DMS 273 (cell line): ENCODE results near the gene BPIFB2.
"Not testable (repeated sequence)": the region's sequence is repeated elsewhere in the genome, so short reads cannot be mapped to it uniquely, and the experiment has no call there.

Experiments
- DNase-seq: peaks from one replicate; lab custom pipeline; 2025; ENCODE audit not compliant: unreplicated experiment; lab: John Stamatoyannopoulos, UW

BPIFB2 gene, protein sequence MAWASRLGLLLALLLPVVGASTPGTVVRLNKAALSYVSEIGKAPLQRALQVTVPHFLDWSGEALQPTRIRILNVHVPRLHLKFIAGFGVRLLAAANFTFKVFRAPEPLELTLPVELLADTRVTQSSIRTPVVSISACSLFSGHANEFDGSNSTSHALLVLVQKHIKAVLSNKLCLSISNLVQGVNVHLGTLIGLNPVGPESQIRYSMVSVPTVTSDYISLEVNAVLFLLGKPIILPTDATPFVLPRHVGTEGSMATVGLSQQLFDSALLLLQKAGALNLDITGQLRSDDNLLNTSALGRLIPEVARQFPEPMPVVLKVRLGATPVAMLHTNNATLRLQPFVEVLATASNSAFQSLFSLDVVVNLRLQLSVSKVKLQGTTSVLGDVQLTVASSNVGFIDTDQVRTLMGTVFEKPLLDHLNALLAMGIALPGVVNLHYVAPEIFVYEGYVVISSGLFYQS

DNA sequence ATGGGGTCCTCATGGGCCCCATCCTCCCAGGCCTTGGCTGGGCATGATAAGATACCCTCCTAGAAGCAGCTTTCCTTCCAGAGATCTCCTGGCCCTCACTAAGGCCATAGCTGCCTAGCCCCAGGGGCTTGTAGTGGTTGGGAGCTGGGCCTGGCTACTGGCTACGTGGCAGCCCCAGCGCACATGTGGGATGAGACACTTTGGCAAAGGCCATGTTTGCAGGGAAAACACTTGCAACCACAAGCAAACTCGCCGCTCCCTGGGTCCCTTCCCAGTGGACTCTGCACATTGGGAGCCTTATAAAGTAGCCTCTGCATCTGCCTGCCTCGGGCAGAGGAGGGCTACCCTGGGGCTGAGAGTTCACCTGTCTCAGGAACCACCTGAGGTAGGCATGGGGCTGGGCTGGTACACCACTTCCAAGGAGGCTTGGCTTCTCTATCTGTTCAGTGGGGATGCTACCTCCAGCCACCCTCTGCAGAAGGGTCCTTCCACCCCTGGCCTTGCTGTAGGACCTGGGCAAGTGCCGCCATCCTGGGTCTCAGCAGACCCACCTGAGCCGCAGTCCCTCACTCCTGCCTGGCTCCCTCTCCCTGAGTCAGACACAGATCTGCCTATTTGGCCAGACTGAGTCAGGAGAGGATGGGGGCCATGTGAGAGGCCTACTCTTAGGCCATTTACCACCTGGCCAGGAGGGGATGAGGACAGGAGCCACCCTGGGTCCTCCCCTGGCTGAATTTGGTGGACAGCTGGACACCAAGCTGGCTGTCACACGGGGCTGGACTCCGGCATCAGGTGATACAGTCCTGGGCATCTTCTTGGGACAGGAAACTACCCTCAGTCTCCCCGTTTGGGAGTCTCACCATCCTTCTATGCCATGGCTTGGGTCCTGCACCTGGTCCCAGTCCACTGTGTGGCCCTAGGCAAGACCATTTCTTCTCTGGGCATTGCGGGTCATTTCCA, at the start of gene BPIFB2:
TSS of gene BPIFB2 (plus strand) at position 329 of the 960 bp plus-strand sequence. CDS start 871 bp downstream, outside the sequence.
- no peak for DNase-seq

- DNase-seq = no peak
Measured at GRCh38 chr20:32958574-32958973, 48.9 kb upstream of the BPIFB2 start.

DNA sequence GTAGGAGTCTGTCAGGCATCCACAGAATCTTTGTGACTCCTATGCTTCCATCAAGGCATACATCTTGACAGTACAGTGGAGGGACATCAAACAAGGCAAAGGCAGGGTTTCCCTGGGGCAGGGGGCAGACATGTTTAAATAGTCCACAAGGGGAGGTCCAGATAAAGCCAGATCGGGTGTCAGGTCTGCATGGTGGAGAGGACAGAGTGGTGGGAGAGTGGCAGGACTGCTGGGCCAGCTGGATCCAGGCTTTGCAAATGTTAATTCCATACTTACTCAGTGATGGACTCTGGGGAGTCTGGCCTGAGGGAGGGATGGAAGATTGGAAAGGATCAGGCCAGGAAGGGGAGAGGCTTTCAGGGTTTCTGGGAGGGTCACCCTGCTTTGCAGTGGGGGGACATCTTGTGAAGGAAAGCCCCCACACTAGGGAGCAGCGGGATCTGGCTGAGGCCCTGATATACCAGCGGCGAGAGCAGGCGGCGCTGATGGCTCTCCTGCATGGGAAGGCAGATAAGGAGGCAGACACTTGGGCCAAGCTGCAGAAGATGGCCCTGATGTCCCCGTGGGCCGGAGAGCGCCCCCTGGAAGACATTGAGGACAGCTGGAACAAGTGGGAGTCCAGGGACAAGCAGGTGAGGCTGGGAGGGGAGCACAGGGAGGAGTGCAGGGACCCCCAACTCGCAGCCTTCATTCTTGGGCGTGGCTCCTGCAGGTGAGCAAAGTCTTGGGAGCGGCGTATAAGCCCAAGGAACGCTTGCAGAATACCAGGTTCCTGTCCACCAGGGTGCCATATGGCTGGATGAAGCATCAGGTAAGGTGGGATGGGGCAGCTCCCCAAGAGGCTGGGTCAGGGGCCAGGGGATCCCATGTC, 47.9 kb upstream of the BPIFB2 start:
- DNase-seq = no peak

DNA sequence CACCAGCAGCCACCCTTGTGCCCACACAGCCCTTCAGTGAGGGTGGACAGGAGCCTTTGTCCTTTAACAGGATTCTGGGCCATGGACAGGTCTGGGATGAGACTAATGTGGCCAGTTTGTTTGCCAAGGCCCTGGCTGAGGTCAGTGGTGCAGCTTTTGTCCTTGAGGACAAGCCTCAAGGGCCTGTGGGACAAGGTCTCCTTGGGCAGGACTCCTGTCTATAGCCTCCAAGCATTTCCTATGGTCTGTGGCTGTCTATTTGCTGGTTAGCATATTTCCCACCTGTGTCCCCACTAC, 47.3 kb upstream of the BPIFB2 start:
- no peak for DNase-seq

DNA sequence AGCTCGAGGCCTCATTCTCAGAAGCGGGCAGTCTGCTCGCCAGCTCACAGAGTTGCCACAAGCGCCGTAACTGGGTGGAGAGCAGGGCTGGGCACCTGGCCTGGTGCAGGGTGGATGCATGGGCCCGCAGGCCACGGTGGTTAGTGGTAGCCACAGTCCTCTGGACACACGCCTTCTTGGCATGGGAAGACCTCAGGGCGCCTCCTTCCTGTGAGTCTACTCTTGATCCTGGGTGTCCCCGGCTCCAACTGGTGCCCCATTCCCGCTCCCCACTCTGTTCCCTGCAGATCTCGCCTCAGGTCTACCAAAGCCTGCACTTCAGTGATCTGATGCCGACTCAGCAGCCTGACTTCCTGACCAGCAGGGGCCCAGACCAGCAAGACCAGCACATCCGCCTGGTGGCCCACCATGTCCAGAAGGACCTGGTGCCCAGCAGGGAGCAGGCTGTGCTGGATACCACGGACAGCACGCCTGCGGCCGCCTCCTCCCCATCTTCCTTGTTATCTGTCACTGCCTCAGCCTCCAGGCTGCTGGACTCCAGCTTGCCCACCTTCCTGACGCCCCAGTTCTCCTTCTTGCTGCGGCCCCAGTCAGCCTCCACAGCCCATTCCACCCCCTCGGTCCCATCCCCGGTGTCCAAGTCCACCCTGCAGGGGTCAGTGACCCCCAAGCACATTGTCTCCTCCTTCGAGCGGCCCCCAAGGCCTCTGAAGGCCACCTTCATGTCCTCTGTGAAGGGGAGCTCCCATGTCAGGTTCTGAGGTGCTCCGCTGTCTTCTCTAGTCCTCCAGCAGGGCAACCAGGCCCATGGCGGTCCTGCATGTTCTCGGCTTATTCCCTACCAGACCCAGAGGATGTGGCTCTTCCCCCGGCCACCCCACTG, 46.4 kb upstream of the BPIFB2 start:
- DNase-seq = no peak

DNA sequence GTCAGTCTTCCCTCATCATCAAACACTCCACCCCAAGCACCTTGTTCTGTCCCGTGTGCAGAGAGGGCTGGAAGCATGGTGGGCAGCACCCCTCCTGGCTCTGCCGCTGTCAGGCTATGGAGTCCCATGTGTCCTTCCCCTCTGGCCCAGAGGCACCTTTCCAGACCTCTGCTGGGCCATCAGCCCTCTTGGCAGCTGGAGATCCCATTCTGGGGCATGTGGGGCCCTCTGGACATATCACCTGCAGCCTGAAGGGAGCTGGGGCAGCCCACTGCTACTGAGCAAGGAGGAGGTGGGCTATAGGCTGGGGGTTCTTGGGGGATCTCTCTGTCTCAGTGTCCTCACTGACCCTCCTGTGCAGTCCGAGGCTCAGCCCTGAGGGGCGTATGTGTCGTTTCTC, 45.5 kb upstream of the BPIFB2 start:
- DNase-seq = no peak

GRCh38 chr20:32962646-32963045, 44.9 kb upstream of the BPIFB2 start:
- not testable (repeated sequence) for DNase-seq

GRCh38 chr20:32963176-32963575, 44.3 kb upstream of the BPIFB2 start:
- DNase-seq = no peak

- no peak for DNase-seq
Measured at GRCh38 chr20:32964575-32964974, 42.9 kb upstream of the BPIFB2 start.

DNA sequence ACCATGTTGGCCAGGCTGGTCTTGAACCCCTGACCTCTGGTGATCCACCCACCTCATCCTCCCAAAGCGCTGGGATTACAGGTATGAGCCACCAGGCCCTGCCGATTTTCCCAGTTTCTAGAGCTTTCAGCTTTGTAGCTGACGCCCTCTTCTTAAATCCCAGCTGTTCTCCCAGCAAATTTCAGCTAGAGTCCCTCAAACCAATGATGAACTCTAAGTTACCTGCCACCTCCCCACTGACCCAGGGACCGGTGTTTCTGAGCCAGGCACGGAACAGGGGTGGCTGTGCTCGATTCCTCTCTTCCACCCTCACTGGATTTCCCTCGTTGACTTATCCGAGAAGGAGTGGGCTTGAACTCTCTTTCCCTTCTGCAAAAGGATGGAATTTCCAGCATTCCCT, 42.4 kb upstream of the BPIFB2 start:
- no peak for DNase-seq

- no peak for DNase-seq
Measured at GRCh38 chr20:32965581-32966373, 41.7 kb upstream of the BPIFB2 start.

- no peak for DNase-seq
Measured at GRCh38 chr20:32966382-32966781, 41.1 kb upstream of the BPIFB2 start.

DNA sequence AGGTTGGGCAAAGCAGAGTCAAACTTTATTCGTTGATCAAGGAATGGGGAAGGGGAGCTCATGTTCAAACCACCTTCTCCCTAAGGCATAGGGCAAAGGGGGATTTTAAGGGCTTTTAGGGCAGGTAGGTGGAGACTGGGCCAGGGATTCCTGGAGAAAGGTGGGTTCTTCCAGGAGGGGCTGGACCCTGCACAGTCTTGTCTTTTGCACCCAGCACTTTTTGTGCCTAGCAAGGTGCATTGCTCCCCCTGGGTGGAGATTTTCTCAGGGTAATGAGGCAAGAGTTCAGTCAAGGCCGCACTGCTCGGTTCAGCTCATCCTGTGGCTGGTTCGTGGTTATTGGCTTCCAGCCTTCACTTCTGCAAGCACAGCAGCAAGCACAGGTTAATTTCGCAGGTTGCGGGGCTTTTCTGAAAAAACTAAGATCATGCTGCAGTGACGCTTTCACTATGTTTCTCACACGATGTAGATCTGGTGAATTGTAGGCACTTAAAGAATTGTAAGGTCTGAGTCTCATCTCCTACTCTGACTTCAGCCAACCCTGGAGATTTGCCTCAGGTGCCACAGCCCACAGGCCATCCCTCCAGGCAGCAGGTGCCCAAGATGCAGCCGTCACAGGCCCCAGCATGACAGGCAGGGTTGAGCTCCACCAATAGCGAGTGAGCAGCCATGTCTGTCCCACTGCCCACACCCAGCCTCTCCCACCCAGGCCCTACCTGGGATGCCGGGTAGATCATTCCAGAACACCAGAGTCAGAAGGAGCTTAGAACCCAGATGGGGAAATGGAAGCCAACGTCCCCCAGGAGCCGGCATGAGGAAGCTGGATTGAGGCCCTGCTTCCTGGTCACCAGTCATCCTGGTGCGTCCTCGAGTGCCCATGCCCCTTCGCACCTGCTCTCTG, 40.4 kb upstream of the BPIFB2 start:
- no peak for DNase-seq

- no peak for DNase-seq
Measured at GRCh38 chr20:32967961-32968457, 39.5 kb upstream of the BPIFB2 start.

GRCh38 chr20:32968478-32969241, 38.8 kb upstream of the BPIFB2 start:
- DNase-seq = no peak

DNA sequence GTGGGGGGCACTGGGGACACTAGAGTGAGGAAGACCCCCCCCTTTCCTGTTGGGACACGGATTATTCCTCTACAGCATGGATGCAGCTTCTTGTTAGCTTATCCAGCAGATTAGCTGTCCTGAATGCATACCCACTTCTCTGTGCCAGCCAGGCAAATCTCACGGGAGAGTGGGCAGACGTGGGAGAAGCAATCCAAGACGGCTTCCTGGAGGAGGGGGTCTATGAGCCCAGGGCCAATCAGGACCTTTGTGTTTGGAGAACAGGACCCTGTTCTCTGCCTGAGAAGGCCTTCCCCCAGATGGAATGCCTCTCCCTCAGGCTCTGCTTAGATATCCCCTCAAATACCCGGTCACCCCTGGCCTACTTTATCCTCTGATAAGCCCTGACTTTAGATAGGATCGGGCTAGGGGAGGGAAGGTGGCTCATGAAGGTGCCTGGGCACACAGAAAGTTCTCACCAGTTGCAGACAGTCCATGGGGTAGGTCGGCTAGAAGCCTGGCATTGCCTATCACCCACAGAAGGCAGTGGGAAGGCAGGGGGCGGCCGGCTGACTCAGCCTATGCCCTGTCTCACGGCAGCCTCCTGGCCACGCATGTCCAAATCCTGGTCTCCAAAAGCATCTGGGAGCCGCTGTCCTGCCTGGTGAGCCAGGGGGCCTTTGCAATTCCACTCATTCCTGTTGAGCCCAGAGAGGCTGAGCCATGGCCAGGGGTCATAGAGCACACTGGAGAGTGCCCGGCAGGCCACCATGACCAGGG, 38.0 kb upstream of the BPIFB2 start:
- DNase-seq = no peak
